8988T (cell line): ENCODE measurements around the gene TUBGCP5.

Experiments used
- DNase-seq: peaks from one replicate; pipeline ENCODE4 v3.0.0; 2011

The TUBGCP5 gene

GRCh38 chr15:22973987-22974386 lies 65.4 kb downstream of the TUBGCP5 start:
- no peak for DNase-seq

DNA sequence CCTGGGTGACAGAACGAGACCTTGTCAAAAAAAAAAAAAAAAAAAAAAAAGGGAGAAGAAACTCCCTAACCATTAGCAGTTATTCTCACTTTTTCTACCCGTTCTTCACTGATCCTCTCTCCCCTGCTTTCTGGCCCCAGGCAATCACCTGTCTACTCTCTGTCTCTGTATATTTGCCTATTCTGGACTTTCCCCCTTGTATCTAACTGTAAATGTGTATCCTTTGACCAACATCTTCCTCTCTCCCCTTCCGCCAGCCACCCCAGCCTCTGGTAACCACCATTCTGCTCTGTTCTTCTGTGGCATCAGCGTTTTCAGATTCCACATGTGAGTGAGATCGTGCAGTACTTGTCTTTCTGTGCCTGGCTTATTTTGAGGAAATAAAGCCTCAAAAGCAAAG lies 66.1 kb downstream of the TUBGCP5 start:
- DNase-seq: no peak

DNA sequence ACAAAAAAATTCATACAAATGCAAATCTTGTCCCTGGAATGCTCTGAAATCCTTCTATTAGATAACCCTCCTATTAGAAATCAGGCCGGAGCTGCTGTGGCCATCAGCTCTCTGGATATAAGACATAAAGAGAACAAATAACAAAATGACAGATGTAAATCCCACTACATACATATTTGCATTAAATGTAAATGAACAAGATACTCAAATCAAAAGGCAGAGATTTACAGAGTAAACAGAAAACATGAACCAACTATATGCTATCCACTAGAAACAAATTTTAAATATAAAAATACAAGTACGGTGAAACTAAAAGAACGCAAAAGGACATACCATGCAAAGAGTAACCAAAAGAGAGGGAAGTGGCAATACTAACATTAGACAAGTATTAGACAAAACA lies 69.9 kb downstream of the TUBGCP5 start:
- DNase-seq: no peak

- DNase-seq: no peak
Measured at GRCh38 chr15:22968366-22968765, 71.0 kb downstream of the TUBGCP5 start.

GRCh38 chr15:22967084-22967770 lies 72.1 kb downstream of the TUBGCP5 start:
- DNase-seq: no peak

GRCh38 chr15:22966321-22967083 lies 72.9 kb downstream of the TUBGCP5 start:
- no peak for DNase-seq

DNA sequence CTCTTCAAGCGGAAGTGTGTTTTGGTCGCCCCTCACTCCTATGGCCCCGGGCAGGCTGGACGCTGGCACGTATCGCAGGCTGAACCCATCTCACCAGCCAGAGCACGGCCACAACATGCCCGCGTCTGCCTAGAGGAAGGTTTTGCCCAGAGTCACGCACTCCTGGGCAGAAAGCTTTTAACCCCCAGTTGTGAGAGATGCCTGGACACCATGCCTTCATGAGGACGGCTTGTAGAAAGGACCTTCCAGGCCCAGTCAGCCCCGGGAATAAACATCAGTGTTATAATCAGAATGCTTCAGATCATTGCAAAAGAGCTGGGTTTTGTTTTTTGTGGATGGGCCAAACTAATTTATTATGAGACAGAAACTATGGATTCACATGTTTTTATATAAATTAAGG lies 75.7 kb downstream of the TUBGCP5 start:
- no peak for DNase-seq

DNA sequence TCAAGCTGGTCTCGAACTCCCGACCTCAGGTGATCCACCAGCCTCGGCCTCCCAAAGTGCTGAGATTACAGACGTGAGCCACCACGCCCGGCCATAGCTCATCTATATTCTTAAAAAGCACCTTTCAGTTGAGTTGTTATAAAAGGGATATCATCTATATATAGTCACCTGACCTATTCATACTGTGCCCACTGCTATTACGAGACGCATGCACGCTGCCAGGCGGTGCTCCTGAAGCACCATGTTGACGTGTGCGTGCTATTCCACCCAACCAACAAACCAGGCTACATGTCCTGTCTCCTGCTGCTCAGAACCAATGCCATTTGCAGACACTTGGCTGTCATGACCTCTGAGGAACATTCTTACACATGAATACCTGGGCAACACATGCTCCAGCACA lies 76.8 kb downstream of the TUBGCP5 start:
- DNase-seq: no peak

- no peak for DNase-seq
Measured at GRCh38 chr15:22961762-22962161, 77.6 kb downstream of the TUBGCP5 start.

DNA sequence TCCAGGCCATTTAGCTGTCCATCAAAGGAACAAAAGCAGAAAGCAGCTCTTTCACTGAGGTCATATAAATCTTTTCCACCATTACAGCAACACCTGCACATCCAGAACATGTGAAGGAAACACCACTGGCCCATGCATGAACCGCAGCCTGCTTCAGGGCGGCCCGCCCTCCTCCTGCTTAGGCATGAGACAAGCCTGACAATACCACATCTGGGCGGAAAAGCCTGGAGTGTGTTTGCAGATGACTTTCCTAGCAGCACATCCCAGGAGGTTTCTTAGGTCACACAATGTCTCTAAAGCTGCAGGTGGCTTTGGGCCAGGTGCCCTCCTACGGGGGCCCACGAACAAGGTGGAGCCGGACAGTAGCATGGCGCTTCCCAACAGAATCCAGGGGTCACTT lies 78.8 kb downstream of the TUBGCP5 start:
- no peak for DNase-seq

GRCh38 chr15:22960126-22960525 lies 79.2 kb downstream of the TUBGCP5 start:
- no peak for DNase-seq

DNA sequence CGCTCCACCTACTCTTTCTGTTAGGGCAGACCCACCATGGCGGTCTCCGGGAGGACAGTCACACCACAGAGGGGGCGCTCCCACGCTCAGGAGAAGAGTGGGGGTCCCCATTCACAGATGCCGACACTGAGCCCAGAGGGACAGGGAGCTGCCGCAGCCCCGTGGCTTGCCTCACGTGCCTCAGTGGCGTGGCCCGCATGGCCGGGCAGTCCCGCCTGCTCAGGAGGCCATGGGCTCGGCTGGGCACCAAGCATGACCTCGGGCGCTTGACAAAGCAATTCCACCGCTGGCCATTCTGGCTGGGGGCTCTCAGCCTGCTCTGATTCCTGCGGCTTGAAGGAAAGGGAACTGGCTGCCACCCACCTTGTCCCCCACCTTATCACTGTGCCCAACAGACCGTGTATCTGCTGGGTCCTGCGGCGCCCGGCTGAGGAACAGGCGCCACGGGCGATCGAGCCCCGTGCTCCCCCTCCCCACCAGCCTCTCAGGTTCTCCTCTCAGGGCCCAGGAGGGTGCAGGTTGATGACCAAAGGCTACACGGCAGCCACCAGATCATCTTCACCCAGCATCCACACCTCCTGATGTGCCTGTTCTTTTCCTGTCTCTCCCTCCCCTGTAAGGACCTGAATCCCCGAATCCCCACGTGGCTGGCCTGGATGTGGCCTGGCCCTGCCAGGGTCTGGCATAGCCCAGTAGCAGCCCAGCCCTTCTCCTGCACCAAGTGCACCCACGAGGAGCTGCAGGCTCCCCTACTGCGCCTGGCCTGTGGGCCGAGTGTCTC lies 79.9 kb downstream of the TUBGCP5 start:
- DNase-seq: no peak

- no peak for DNase-seq
Measured at GRCh38 chr15:22958487-22959280, 80.7 kb downstream of the TUBGCP5 start.

GRCh38 chr15:22956978-22957260 lies 82.5 kb downstream of the TUBGCP5 start:
- no peak for DNase-seq

DNA sequence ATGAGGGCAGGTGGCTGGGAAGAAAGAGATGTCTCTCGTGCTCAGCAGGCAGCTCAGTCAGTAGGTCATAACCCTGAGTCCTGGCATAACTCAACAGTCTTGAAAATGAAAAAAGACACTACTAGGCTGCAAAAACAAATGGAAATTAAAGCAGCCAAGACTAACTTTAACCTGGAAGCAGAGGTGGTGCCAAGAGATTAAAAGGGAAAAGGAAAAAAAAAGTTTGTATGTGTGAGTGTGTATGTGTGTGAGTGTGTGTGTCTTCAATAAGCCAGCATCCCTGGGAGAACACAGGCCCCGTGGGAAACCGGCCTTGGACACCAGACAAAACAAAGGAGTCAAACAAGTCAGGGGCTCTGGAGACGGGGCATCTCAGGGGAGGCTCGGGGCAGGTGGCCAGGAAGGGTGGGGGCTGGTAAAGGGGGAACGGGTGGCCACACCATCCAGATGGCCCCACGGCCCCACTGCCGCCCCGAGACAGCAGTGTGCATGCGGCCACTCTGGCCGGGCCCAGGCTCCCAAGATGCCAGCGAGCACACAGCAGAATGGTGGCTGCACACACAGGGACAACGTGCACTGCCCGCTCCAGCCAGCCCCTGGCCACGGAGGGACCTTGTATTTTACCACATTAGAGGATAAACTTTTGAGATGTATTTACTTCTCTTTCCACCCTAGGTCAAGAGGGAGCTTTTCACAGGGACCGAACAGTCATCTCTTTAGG lies 83.0 kb downstream of the TUBGCP5 start:
- DNase-seq: no peak

- DNase-seq: no peak
Measured at GRCh38 chr15:22955544-22956119, 83.7 kb downstream of the TUBGCP5 start.

DNA sequence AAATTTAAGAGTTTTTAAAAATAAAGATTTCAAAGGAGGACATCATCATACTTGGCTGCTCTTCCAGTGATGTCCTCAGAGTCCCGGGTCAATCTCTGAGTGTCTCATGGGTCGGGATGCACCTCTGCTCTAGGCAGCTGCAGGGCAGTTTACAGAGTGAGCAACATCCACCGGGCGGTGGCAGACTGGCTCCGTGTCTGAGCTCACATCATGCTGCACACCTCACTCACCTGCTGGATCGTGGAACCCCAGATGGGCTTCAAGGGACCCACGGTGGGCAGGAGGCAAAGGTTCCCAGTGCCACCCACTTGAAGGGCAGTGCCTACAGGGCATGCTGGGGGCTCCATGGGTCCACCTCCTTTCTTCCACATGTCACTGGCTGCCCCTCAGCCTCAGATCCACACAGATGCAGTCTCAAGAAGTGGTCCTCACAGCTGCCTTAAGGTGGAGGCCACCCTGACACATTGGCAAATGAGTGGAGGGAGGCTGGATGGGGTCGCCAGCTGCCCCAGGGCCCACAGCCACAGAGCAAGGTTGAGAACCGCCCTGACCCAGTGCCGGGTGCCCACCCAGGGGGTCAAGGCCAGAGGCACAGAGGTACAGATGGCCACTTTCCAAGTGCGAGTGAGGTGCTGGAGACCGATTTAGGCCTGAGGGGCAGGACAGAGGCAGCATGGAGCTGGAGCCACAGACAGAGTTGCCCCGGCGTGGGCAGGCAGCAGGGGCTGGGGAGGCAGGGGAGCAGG lies 84.4 kb downstream of the TUBGCP5 start:
- no peak for DNase-seq

DNA sequence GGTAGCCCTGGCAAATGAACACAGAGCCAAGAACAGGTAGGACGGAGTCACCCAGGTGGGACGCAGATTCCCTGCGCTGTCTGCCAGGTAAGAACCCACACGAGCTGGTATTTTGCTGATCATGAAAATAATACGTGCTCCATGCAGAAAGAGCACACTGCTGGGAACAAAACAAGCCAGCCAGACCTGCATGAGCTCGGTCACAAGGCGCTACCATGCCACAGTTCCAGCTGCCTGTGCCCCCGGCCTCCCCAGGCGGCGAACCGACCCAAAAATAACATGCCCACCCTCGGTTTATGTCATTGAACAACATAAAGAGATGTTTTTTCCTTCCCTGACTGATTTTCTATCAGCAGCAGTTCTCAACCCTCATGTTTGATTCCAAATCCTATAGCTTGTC lies 85.0 kb downstream of the TUBGCP5 start:
- no peak for DNase-seq

GRCh38 chr15:22952796-22953579 lies 86.4 kb downstream of the TUBGCP5 start:
- DNase-seq: no peak
